ENCODE data around the gene ATP6V0A4.

DNA sequence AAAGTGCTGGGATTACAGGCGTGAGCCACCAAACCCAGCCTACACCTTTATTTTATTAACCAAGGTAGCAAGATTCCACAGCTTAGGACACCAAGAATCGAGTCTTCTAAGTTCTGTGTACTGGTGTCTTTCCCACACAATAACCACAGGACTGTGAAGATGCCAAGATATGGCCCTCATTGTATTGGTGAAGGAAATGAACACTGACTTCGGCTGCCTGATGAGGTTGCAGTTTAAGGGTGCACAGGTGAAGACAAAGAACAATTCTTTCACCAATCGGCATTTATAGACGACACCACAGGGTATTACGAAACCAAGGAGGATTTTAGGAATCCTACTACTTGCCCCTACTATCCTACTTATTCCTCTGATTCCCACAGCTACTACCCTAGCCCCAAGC, 49.3 kb downstream of the ATP6V0A4 start:
- TF ChIP-seq, protein P1, sequence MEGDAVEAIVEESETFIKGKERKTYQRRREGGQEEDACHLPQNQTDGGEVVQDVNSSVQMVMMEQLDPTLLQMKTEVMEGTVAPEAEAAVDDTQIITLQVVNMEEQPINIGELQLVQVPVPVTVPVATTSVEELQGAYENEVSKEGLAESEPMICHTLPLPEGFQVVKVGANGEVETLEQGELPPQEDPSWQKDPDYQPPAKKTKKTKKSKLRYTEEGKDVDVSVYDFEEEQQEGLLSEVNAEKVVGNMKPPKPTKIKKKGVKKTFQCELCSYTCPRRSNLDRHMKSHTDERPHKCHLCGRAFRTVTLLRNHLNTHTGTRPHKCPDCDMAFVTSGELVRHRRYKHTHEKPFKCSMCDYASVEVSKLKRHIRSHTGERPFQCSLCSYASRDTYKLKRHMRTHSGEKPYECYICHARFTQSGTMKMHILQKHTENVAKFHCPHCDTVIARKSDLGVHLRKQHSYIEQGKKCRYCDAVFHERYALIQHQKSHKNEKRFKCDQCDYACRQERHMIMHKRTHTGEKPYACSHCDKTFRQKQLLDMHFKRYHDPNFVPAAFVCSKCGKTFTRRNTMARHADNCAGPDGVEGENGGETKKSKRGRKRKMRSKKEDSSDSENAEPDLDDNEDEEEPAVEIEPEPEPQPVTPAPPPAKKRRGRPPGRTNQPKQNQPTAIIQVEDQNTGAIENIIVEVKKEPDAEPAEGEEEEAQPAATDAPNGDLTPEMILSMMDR (IDR thresholded peaks at IDR 0.05): no peak
- no peak for TF ChIP-seq POLR2A (IDR thresholded peaks at IDR 0.05)
- TF ChIP-seq POLR2AphosphoS5 (IDR thresholded peaks at IDR 0.05): no peak
- no peak for TF ChIP-seq EP300 (IDR thresholded peaks at IDR 0.05)
